Muscle layer of colon (tissue), 2 donors: ENCODE measurements around the gene GALNT14.

Source experiments
- H3K27ac ChIP-seq: one replicate; pipeline ENCODE4 v1.7.0; 2013; ENCODE audit warnings: low read depth, mild to moderate bottlenecking, low read length, moderate library complexity
- H3K27me3 ChIP-seq, 2 donors: one replicate each; pipeline ENCODE4 v1.7.0; 2013; ENCODE audit warnings: low read length in 2 of 2, mild to moderate bottlenecking in 2 of 2; ENCODE audit not compliant: insufficient read depth in 2 of 2, control insufficient read depth in 1 of 2
- H3K36me3 ChIP-seq: one replicate; pipeline ENCODE4 v1.7.0; 2013; ENCODE audit warnings: mild to moderate bottlenecking, low read length; ENCODE audit not compliant: insufficient read depth
- H3K4me1 ChIP-seq: one replicate; pipeline ENCODE4 v1.7.0; 2013; ENCODE audit warnings: mild to moderate bottlenecking, low read length; ENCODE audit not compliant: insufficient read depth
- H3K4me3 ChIP-seq, 2 donors: one replicate each; pipeline ENCODE4 v1.7.0; 2013; ENCODE audit warnings: low read length in 2 of 2, low read depth in 1 of 2, mild to moderate bottlenecking in 1 of 2, moderate library complexity in 1 of 2
- H3K9ac ChIP-seq: one replicate; pipeline ENCODE4 v1.7.0; 2013; ENCODE audit warnings: low read length
- H3K9me3 ChIP-seq: one replicate; pipeline ENCODE4 v1.7.0; 2013; ENCODE audit warnings: mild to moderate bottlenecking, low read length
- donor health status: abdominal sarcoma.
- donor health status: Adenocarcinoma of cecum.

Gene GALNT14

DNA sequence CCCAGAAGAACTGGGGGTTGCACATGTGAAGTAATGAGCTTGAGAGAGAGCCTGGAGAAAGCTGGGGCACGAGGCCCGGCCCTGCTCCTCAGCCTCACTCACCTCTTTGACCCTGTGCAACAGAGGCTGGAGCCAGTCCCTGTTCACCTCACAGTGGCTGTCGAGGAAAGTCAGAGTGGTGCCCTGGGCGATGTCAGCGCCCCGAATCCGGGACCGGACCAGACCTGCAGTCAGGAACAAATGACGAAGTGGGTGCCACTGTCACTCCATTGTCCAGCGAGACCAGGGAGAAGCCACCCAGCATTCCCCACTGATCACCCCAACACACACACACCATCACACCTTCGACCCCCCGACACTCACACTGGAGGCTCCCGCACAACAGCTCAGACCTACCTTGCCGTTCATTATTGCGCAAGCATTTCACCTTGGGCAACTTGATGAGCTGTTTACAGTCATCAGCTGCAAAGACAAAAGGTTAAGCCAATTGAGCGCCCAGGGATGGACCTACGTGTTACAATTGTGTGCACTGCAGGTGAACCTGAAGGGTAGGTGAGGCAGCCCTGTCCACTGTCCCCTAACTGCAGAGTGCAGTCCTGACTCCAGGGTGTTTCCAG, 182.6 kb downstream of the GALNT14 start:
- no peak overlapping the region for H3K9ac ChIP-seq
- peaks cover 11% of the 10 kb centered on the region for H3K4me1 ChIP-seq
- no peaks in the 10 kb centered on the region for H3K9me3 ChIP-seq
- no peak overlapping the region for H3K4me3 ChIP-seq
- H3K36me3 ChIP-seq = no peaks in the 10 kb centered on the region
- no peak overlapping the region for H3K27ac ChIP-seq
- H3K27me3 ChIP-seq = no peaks in the 10 kb centered on the region

DNA sequence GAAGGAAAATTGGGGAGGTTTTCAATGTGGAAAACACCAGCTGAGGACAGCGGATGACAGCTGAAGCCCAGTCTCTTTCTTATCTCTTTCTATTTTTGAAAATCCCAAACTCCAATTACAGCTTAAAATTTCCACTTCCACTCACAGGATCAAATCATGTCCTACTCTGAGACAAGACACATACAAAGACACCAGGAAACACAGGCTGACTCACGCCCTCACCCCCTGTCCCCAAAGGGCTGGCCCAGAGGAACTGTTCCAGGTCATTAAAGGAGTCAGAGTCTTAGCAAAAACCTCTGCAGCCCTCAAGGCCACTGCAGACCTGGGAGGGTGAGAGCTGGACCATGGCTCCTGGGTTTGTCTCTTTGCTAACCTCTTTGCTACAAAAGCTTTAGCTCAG, 187.9 kb downstream of the GALNT14 start:
- Histone ChIP-seq H3K36me3 (no peaks in the 10 kb centered on the region), H3K4me3 (no peak overlapping the region), H3K9ac (no peak overlapping the region), H3K9me3 (no peaks in the 10 kb centered on the region), H3K27me3 (no peaks in the 10 kb centered on the region), H3K4me1 (no peaks in the 10 kb centered on the region), H3K27ac (no peak overlapping the region)

DNA sequence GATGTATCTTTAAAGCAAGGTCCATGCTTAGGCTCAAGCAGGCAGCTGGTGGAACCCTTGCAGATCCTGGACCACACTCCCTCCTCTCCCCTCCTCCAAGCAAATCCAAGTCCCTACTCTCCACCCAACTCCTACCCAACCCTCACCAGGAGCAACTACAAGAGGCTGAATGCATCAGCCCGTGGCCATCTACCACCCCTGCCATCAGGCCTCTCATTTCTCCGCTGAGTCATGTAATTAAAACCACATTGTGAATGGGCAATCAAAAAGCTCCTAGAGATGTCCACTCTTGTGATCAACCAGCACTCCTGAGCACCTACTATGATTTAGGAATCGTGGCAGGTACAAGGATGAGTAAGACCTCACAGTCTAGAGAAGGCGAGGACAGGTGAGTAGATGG, 188.8 kb downstream of the GALNT14 start:
- no peaks in the 10 kb centered on the region for H3K27me3 ChIP-seq
- H3K9ac ChIP-seq = no peak overlapping the region
- H3K4me3 ChIP-seq = no peak overlapping the region
- H3K36me3 ChIP-seq = no peaks in the 10 kb centered on the region
- H3K4me1 ChIP-seq = no peaks in the 10 kb centered on the region
- H3K27ac ChIP-seq = no peak overlapping the region
- no peaks in the 10 kb centered on the region for H3K9me3 ChIP-seq

DNA sequence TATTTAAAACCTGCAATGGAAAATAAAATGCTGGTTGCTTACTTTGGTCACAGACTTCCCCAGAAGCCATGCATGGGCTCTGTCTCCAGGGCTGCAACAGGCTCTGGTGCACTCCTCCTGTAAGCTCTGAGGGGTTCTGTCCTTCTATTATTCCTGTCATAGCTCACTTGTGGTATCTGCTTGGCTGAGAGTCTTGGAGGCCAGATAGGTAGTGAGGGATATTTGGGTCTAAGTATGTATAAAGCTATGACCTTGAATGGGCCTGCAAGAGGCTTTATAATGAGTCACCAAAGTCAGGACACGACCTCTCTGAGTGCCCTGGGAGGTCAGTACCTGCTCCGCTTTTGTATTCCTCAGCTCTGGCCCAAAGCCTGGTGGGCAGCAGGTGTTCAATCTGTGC, 189.4 kb downstream of the GALNT14 start:
- H3K27ac ChIP-seq = no peak overlapping the region

DNA sequence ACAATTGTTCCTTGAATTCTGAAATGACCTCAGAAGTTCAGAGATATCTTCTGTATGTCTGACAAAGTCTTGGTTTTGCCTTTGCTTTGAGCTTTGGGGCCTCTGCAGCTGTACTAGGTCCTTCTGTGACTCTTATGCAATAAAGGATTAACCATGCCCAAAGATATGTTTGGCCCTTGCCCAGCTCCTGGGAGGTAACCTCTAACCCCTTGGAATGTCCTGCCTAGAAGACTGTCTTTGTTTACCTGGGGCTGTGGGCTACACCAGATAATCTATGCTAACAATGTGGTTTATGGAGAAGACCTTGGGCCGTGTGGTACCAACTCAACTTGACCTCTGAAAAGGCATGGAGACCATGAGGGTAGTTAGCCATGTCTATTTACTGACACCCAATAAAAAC, 190.1 kb downstream of the GALNT14 start:
- Histone ChIP-seq H3K4me3 (no peak overlapping the region), H3K4me1 (no peaks in the 10 kb centered on the region), H3K9me3 (no peaks in the 10 kb centered on the region), H3K9ac (no peak overlapping the region), H3K27ac (no peak overlapping the region), H3K27me3 (peaks cover 0 to 4% of the 10 kb centered on the region in 2 donors), H3K36me3 (no peaks in the 10 kb centered on the region)

More for the DNA sequence above, 189.4 kb downstream of the GALNT14 start:
- no peaks in the 10 kb centered on the region for H3K36me3 ChIP-seq
- no peak overlapping the region for H3K9ac ChIP-seq
- H3K4me1 ChIP-seq = no peaks in the 10 kb centered on the region
- no peaks in the 10 kb centered on the region for H3K9me3 ChIP-seq
- no peak overlapping the region for H3K4me3 ChIP-seq
- H3K27me3 ChIP-seq = peaks cover 0 to 4% of the 10 kb centered on the region in 2 donors

DNA sequence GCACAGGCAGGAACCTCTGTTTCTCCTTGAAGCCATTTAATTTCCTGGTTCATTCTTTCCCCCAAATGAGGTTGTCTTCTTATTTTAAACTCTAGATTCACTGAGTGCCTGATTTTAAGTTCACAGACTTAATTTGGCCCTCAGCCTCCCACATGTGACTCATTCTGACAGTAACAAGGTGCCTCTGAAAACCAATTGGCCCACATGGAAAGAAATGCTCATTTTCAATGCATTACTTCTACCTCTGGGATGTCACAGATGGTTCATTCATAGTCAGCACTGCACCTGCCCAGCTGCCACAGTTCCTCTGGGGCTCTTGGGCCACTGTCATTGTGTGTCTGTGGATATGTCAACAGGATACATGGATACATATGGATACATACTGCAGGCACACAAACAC, 190.6 kb downstream of the GALNT14 start:
- Histone ChIP-seq H3K27me3 (peaks cover 0 to 4% of the 10 kb centered on the region in 2 donors), H3K36me3 (no peaks in the 10 kb centered on the region), H3K9ac (no peak overlapping the region), H3K27ac (no peak overlapping the region), H3K9me3 (no peaks in the 10 kb centered on the region), H3K4me1 (no peaks in the 10 kb centered on the region), H3K4me3 (no peak overlapping the region)

DNA sequence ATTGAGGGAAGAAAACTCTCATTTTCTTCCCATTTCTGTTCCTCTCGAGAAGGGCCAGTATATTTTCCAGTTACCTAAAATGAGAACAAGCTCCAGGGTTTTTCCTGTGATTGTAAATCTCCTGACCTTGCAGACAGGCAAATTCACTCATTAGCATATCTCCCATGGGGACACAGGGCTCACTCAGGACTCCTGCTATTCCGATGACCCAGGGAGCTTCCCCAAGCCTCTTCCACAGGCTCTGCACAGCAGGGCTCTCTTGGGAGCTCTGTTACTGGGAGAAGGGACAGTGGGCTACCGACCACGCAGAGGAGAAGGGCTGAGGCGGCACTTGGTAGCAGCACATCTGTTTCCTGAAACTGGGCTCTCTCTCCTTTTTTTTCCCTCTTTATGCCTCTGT, 195.8 kb downstream of the GALNT14 start:
- Histone ChIP-seq H3K4me3 (no peak overlapping the region), H3K27ac (no peak overlapping the region), H3K9ac (no peak overlapping the region), H3K27me3 (peaks cover 0 to 4% of the 10 kb centered on the region in 2 donors), H3K9me3 (no peaks in the 10 kb centered on the region), H3K4me1 (no peaks in the 10 kb centered on the region), H3K36me3 (no peaks in the 10 kb centered on the region)

DNA sequence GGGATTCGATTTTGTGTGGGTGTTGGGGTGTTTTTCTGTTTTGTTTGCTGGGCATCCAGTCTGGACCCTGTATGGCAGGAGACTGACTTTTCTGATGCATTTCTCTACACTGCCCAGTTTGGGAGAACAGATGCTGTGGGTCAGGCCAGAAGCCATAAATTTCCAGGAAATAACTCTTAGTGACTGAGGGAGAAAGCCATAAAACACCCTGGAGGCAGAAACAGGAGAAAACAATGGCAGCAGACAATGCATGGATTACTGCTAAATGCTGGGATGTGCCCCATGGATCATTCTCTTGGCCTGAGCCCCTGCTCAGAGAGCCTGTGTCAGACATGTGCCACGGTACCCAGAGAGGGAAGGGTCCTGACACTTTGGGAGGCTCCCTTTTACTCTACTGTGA, 197.4 kb downstream of the GALNT14 start:
- no peaks in the 10 kb centered on the region for H3K4me1 ChIP-seq
- H3K36me3 ChIP-seq = no peaks in the 10 kb centered on the region
- H3K27ac ChIP-seq = no peak overlapping the region
- H3K27me3 ChIP-seq = peaks cover 0 to 4% of the 10 kb centered on the region in 2 donors
- no peak overlapping the region for H3K9ac ChIP-seq
- no peaks in the 10 kb centered on the region for H3K9me3 ChIP-seq
- H3K4me3 ChIP-seq = no peak overlapping the region

DNA sequence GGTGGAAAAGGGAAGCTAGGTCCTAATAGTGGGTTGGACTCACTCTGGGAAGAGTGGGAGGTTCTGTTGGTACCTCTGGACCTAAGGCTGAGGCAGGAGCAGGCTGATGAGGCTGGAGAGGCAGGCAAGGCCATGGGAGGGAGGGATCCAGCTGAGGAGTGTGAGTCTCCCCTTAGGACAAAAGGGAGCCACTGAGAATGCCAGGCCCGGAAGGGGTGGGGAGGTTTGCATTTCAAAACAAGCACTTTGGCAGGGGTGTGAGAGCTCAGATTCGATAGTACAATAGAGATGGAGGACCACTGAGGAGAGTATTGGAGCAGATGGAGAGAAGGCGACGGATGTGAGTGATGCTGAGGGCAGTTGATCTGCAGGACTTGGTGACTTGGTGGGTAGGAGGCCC, 198.9 kb downstream of the GALNT14 start:
- Histone ChIP-seq H3K9ac (no peak overlapping the region), H3K27me3 (peaks cover 0 to 4% of the 10 kb centered on the region in 2 donors), H3K27ac (no peak overlapping the region), H3K4me1 (no peaks in the 10 kb centered on the region), H3K4me3 (no peak overlapping the region), H3K36me3 (no peaks in the 10 kb centered on the region), H3K9me3 (no peaks in the 10 kb centered on the region)

DNA sequence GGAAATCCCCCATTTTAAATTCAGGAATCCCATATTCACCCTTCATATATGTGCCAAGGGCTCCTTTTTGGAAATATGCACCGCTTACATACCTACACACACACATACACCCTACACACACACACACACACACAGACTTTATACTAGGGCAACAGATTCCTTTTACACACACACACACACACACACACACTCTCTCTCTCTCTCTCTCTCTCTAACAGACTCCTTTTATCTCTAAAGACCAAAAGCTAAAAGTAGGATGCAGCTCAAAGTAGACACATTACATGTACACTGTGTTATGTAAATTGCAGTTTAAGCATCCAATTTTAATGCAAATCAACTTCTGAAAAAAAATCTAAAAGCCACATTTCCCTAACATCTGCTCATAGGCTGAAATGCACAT, 200.0 kb downstream of the GALNT14 start:
- Histone ChIP-seq H3K9ac (no peak overlapping the region), H3K27ac (no peak overlapping the region), H3K4me1 (no peaks in the 10 kb centered on the region), H3K9me3 (no peaks in the 10 kb centered on the region), H3K27me3 (no peaks in the 10 kb centered on the region), H3K4me3 (no peak overlapping the region), H3K36me3 (no peaks in the 10 kb centered on the region)

DNA sequence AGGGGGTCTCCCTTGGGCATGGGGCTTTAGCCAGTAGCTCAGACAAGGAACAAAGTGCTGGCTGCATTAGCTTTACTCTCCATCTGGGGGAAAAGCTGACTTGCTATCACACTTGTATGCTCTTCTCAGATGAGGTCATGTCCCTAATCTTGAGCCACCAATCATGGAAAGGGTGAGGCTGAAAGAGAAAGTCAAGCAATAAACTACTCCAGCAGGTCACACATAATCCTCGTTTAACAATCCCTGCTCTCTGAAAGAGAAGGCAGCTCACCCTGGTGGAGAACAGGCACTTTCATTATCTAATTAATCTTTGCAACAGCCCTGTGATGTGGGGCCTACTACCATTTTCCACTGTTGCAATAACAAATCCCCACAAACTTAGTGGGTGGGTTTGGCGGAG, 201.3 kb downstream of the GALNT14 start:
- H3K4me1 ChIP-seq = no peaks in the 10 kb centered on the region
- no peak overlapping the region for H3K27ac ChIP-seq
- H3K4me3 ChIP-seq = no peak overlapping the region
- no peaks in the 10 kb centered on the region for H3K36me3 ChIP-seq
- H3K27me3 ChIP-seq = no peaks in the 10 kb centered on the region
- no peak overlapping the region for H3K9ac ChIP-seq
- H3K9me3 ChIP-seq = no peaks in the 10 kb centered on the region

DNA sequence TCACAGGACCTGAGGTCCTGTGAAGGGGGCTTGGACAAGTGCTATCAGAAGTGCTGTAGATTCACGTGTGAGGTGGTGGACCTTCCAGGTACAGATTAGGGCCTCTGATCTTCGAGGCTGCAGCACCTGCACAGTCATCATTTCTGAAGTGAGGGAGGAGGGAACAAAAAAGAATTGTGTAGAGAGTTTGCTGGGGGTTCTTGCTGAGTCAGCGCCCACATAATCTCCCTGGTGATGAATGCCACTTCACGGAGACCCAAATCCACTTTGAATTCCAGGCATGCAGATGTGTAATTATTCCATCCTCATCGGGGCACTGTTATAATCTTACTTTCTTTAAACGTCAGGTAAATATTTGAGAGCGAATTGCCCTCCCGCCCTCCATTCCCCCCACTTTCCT, 202.4 kb downstream of the GALNT14 start:
- no peaks in the 10 kb centered on the region for H3K36me3 ChIP-seq
- no peaks in the 10 kb centered on the region for H3K4me1 ChIP-seq
- no peaks in the 10 kb centered on the region for H3K27me3 ChIP-seq
- no peak overlapping the region for H3K4me3 ChIP-seq
- no peaks in the 10 kb centered on the region for H3K9me3 ChIP-seq
- H3K9ac ChIP-seq = no peak overlapping the region
- no peak overlapping the region for H3K27ac ChIP-seq
